ENCODE data around the gene FGF14. TPM values are rescaled to one million over a fixed set of nuclear protein-coding genes. Genes with fewer than 3 reads are reported as not detected.

FGF14 gene
- total RNA-seq, 1 donor from 2014 or later, result 1.7 TPM

DNA sequence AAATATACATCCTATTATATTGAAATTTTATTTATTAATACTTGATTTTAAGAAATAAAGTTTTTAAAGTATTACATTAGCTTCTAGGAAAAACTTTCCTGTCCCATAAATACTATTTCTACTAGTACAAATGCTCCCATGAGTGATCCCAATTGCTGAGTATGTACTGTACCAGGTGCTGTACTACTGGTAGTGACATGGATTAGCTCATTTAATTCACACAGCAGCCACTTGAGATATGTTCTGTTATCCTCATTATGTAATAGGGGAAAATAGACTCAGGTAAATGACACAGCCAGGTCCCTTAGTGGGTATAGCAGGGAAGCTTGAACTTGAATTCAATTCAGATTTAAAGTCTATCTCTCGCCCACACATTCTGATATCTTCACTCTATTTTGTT lies 363.1 kb downstream of the FGF14 start:
- no peak for DNase-seq (ENCODE audit: low read depth, low spot score)
- Mint-ChIP-seq H3K27me3 (ENCODE audit: low read depth) (peaks cover 20% of the 10 kb centered on the region), H3K36me3 (ENCODE audit: low read depth) (no peaks in the 10 kb centered on the region), H3K4me3 (no peak overlapping the region), H3K27ac (ENCODE audit: unreplicated experiment) (no peak overlapping the region), H3K9me3 (peaks cover 3% of the 10 kb centered on the region), H3K4me1 (peaks cover 11% of the 10 kb centered on the region)
- TF ChIP-seq CTCF (conservative IDR thresholded peaks at IDR 0.05), result no peak

- TF ChIP-seq CTCF (conservative IDR thresholded peaks at IDR 0.05), result no peak
- DNase-seq (ENCODE audit: low read depth, low spot score), result no peak
- Mint-ChIP-seq H3K9me3 (peaks cover 3% of the 10 kb centered on the region), H3K4me3 (no peak overlapping the region), H3K4me1 (peaks cover 19% of the 10 kb centered on the region), H3K27ac (ENCODE audit: unreplicated experiment) (no peak overlapping the region), H3K36me3 (ENCODE audit: low read depth) (no peaks in the 10 kb centered on the region), H3K27me3 (ENCODE audit: low read depth) (peaks cover 16% of the 10 kb centered on the region)
These were observed 365.9 kb downstream of the FGF14 start for GRCh38 chr13:102035969-102036368.

- Mint-ChIP-seq H3K4me1 (peaks cover 19% of the 10 kb centered on the region), H3K9me3 (peaks cover 3% of the 10 kb centered on the region), H3K27me3 (ENCODE audit: low read depth) (peaks cover 16% of the 10 kb centered on the region), H3K36me3 (ENCODE audit: low read depth) (no peaks in the 10 kb centered on the region), H3K4me3 (peak overlapping the region; percentile 12), H3K27ac (ENCODE audit: unreplicated experiment) (no peak overlapping the region)
- no peak for DNase-seq (ENCODE audit: low read depth, low spot score)
- TF ChIP-seq CTCF (conservative IDR thresholded peaks at IDR 0.05), result no peak
These were observed 368.0 kb downstream of the FGF14 start for GRCh38 chr13:102033857-102034331.

DNA sequence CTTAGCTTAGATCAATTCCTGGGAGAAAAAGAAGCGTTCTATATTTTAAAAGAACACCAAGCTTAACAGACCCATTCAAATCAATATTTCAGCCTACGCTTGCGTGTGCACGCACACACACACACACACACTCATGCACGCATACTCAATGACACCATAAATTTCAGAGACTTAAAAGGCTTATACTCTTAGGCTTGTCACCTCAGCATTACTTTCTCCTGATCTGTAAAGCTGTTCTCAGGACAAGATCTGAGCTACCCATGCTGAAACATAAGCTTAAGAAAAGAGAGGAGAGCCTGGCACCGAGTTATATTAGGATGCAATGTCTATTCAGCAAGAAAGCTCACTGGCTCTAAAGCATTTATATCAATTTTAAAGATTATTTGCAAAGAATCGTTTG lies 368.5 kb downstream of the FGF14 start:
- Mint-ChIP-seq H3K27ac (ENCODE audit: unreplicated experiment) (no peak overlapping the region), H3K4me3 (peak overlapping the region; percentile 12), H3K27me3 (ENCODE audit: low read depth) (peaks cover 16% of the 10 kb centered on the region), H3K4me1 (peaks cover 19% of the 10 kb centered on the region), H3K36me3 (ENCODE audit: low read depth) (no peaks in the 10 kb centered on the region), H3K9me3 (peaks cover 3% of the 10 kb centered on the region)
- DNase-seq (ENCODE audit: low read depth, low spot score), result no peak
- TF ChIP-seq CTCF (conservative IDR thresholded peaks at IDR 0.05), result no peak

DNA sequence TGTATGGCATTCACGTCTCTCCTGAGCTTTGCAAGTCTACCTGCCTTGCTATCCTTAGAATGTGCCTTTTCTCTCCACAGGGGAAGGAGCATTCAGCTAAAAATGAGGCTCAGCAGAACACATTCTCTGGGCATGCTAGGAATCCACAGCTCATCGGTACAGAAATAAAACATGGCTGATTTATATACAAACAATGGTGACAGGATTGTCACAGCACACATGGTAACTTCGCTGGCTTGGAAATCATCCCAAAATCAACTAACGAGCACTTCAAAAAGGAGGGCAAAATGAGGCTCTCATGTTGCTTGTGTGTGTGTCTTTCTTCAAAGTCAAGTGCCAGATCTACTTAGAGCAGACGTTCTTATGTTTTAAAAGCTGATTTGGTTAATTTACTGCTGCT lies 373.0 kb downstream of the FGF14 start:
- Mint-ChIP-seq H3K36me3 (ENCODE audit: low read depth) (no peaks in the 10 kb centered on the region), H3K27ac (ENCODE audit: unreplicated experiment) (no peak overlapping the region), H3K27me3 (ENCODE audit: low read depth) (peaks cover 2% of the 10 kb centered on the region), H3K4me3 (no peak overlapping the region), H3K9me3 (no peaks in the 10 kb centered on the region), H3K4me1 (peaks cover 9% of the 10 kb centered on the region)
- no peak for TF ChIP-seq CTCF (conservative IDR thresholded peaks at IDR 0.05)
- no peak for DNase-seq (ENCODE audit: low read depth, low spot score)

DNA sequence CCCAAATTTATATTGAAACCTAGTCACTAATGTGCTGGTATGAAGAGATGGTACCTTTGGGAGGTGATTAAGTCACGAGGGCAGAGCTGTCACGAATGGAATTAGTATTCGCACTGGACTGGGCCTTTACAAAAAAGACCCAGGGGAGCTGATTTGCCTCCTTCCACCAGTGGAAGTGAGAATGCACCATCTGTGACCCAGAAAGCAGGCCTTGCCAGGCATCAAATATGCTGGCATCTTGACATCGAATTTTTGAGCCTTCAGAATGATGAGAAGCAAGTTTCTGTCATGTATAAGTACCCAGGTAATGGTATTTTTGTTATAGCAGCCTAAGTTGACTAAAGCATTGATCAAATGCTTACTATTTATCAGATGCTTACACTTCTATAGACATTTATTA lies 373.6 kb downstream of the FGF14 start:
- Mint-ChIP-seq H3K4me3 (no peak overlapping the region), H3K9me3 (no peaks in the 10 kb centered on the region), H3K27ac (ENCODE audit: unreplicated experiment) (no peak overlapping the region), H3K36me3 (ENCODE audit: low read depth) (no peaks in the 10 kb centered on the region), H3K4me1 (peaks cover 3% of the 10 kb centered on the region), H3K27me3 (ENCODE audit: low read depth) (peaks cover 2% of the 10 kb centered on the region)
- no peak for DNase-seq (ENCODE audit: low read depth, low spot score)
- no peak for TF ChIP-seq CTCF (conservative IDR thresholded peaks at IDR 0.05)

Measured in neural crest cell (in vitro differentiated cells).